Measurements from ENCODE around the gene ADAM33.

Gene ADAM33

GRCh38 chr20:3663031-3663701 is 18.6 kb downstream of the ADAM33 start, which contains the start of gene GFRA4:
Gene GFRA4 (minus strand): TSS chr20:3663399. CDS start chr20:3663399, 0 bp downstream.
- no peak for DNase-seq (ENCODE audit: low read depth)

GRCh38 chr20:3661814-3662665 is 19.8 kb downstream of the ADAM33 start:
- DNase-seq (ENCODE audit: low read depth) = no peak

- DNase-seq (ENCODE audit: low read depth) = no peak
These were observed 20.6 kb downstream of the ADAM33 start for GRCh38 chr20:3661060-3661813.

- no peak for DNase-seq (ENCODE audit: low read depth)
These were observed 21.3 kb downstream of the ADAM33 start for GRCh38 chr20:3660262-3661059.

GRCh38 chr20:3659492-3660261 is 22.1 kb downstream of the ADAM33 start:
- DNase-seq (ENCODE audit: low read depth) = no peak

- no peak for DNase-seq (ENCODE audit: low read depth)
These were observed 22.9 kb downstream of the ADAM33 start for GRCh38 chr20:3658716-3659491.

GRCh38 chr20:3658019-3658715 is 23.6 kb downstream of the ADAM33 start:
- DNase-seq (ENCODE audit: low read depth) = no peak

GRCh38 chr20:3655131-3655405 is 26.7 kb downstream of the ADAM33 start:
- DNase-seq (ENCODE audit: low read depth) = no peak

- DNase-seq (ENCODE audit: low read depth) = no peak
These were observed 27.3 kb downstream of the ADAM33 start for GRCh38 chr20:3654326-3655130.

GRCh38 chr20:3653921-3654320 is 27.9 kb downstream of the ADAM33 start:
- no peak for DNase-seq (ENCODE audit: low read depth)

GRCh38 chr20:3652676-3653596 is 28.9 kb downstream of the ADAM33 start:
- DNase-seq (ENCODE audit: low read depth) = no peak

GRCh38 chr20:3652221-3652620 is 29.6 kb downstream of the ADAM33 start:
- DNase-seq (ENCODE audit: low read depth) = no peak

GRCh38 chr20:3651204-3651962 is 30.4 kb downstream of the ADAM33 start:
- DNase-seq (ENCODE audit: low read depth) = no peak

- no peak for DNase-seq (ENCODE audit: low read depth)
These were observed 32.9 kb downstream of the ADAM33 start for GRCh38 chr20:3648951-3649350.

- DNase-seq (ENCODE audit: low read depth) = no peak
These were observed 34.3 kb downstream of the ADAM33 start for GRCh38 chr20:3647473-3647872.

- no peak for DNase-seq (ENCODE audit: low read depth)
These were observed 35.2 kb downstream of the ADAM33 start for GRCh38 chr20:3646651-3647050.

GRCh38 chr20:3646067-3646440 is 35.8 kb downstream of the ADAM33 start:
- no peak for DNase-seq (ENCODE audit: low read depth)
